K562 (cell line): Measurements from ENCODE around the gene PTPRG. TPM values are rescaled to one million over a fixed set of nuclear protein-coding genes. Genes with fewer than 3 reads are reported as not detected.

Experiments
- ATAC-seq: fragments of 200-7000 bp; cut with Tn5 transposase; 3 replicates; pipeline ENCODE4 v1.9.1; 2020; ENCODE audit warnings: moderate library complexity
- BruUV-seq: library from RNA; stranded (reverse); fragments of 400-500 nt; replicated peaks from 2 replicates; lab custom pipeline; 2021; lab: Mats Ljungman, UMichigan
- CTCF ChIA-PET: fragments of 300-600 bp; formaldehyde crosslinking; extraction: SDS; loops from one replicate; lab custom pipeline; 2021; ENCODE audit warnings: low intra/inter-chr PET ratio; lab: Yijun Ruan, JAX
- POLR2A ChIA-PET: fragments of 300-600, 350-650 bp; sonication (Branson Sonifier 250); formaldehyde crosslinking; extraction: SDS; loops from one replicate; lab custom pipeline; 2021; ENCODE audit warnings: antibody characterized with exemption, inconsistent platforms; lab: Yijun Ruan, JAX
- DNase-seq, 4 experiments: peaks; one replicate each; pipeline versions ENCODE4 v3.0.0 to v3.0.0-alpha.2; 2011 to 2018; ENCODE audit warnings: low spot score in 3 of 4, mixed read lengths in 3 of 4; ENCODE audit errors: extremely low read depth in 1 of 4
- FAIRE-seq: peaks from 2 replicates; lab custom pipeline; 2011; peaks lifted over from hg19 to GRCh38; lab: Jason Lieb, UNC
- H2AFZ ChIP-seq: 2 replicates; pipeline ENCODE4 v1.6.0; 2011; ENCODE audit warnings: low read depth, low read length, control low read depth, inconsistent platforms
- H3K27ac ChIP-seq: fragments of 200-600 bp; 3 replicates; pipeline ENCODE4 v1.8.0; 2011; ENCODE audit warnings: low read depth, mild to moderate bottlenecking, control low read depth, inconsistent platforms, low read length, moderate library complexity, mixed read lengths; ENCODE audit errors: extremely low read depth
- H3K27me3 ChIP-seq, 2 experiments: fragments of 300-600 bp in 1 of 2; 2 replicates in 1 of 2; 3 replicates in 1 of 2; pipeline versions ENCODE4 v1.6.0 to v1.8.0; 2011; ENCODE audit warnings: inconsistent platforms in 2 of 2, low read length in 2 of 2, mild to moderate bottlenecking in 1 of 2, mixed read lengths in 1 of 2, moderate library complexity in 1 of 2; ENCODE audit not compliant: control insufficient read depth in 2 of 2, insufficient read depth in 2 of 2
- H3K36me3 ChIP-seq: fragments of 300-600 bp; 3 replicates; pipeline ENCODE4 v1.8.0; 2011; ENCODE audit warnings: mild to moderate bottlenecking, low read length, inconsistent platforms; ENCODE audit not compliant: control insufficient read depth, insufficient read depth
- H3K4me1 ChIP-seq, 2 experiments: fragments of 200-600 bp in 1 of 2; replicated peaks in 1 of 2; 2 replicates in 1 of 2; 3 replicates in 1 of 2; pipeline versions ENCODE4 v1.5.1 to v1.8.0; 2011; ENCODE audit warnings: inconsistent platforms in 2 of 2, low read length in 2 of 2, mild to moderate bottlenecking in 1 of 2, mixed read lengths in 1 of 2, moderate library complexity in 1 of 2; ENCODE audit not compliant: control insufficient read depth in 2 of 2, insufficient read depth in 2 of 2
- H3K4me2 ChIP-seq: 2 replicates; pipeline ENCODE4 v1.6.1; 2011; ENCODE audit warnings: low read length, control low read depth, inconsistent platforms, mixed read lengths; ENCODE audit not compliant: insufficient read depth
- H3K4me3 ChIP-seq: fragments of 200-600 bp; sonication (generic), shearing (Covaris generic); 2 replicates; pipeline ENCODE4 v1.5.1; 2016; ENCODE audit warnings: control low read depth, inconsistent platforms
- H3K79me2 ChIP-seq: fragments of 200-600 bp; 3 replicates; pipeline ENCODE4 v1.8.0; 2011; ENCODE audit warnings: low read length, inconsistent platforms; ENCODE audit not compliant: control insufficient read depth, insufficient read depth
- H3K9ac ChIP-seq, 2 experiments: 2 replicates each; pipeline versions ENCODE4 v1.6.0 to v1.6.1; 2011; ENCODE audit warnings: low read depth in 2 of 2, low read length in 2 of 2, control low read depth in 1 of 2, inconsistent platforms in 1 of 2, mild to moderate bottlenecking in 1 of 2, mixed read lengths in 1 of 2; ENCODE audit not compliant: insufficient read depth in 1 of 2
- H3K9me1 ChIP-seq: one replicate; pipeline ENCODE4 v1.6.0; 2011; ENCODE audit warnings: inconsistent platforms, mild to moderate bottlenecking, low read length, moderate library complexity; ENCODE audit not compliant: control insufficient read depth, insufficient read depth
- H3K9me3 ChIP-seq: replicated peaks from 2 replicates; pipeline ENCODE4 v1.5.1; 2011; ENCODE audit warnings: low read depth, low read length, inconsistent platforms; ENCODE audit not compliant: control insufficient read depth, insufficient read depth
- H4K20me1 ChIP-seq: replicated peaks from 2 replicates; pipeline ENCODE4 v1.6.1; 2011; ENCODE audit warnings: low read length, inconsistent platforms, mixed read lengths; ENCODE audit not compliant: control insufficient read depth, insufficient read depth
- ATF1 ChIP-seq, 2 experiments: fragments of 450-650 bp in 1 of 2; IDR thresholded peaks; 2 replicates each; pipeline ENCODE4 v1.6.1; 2016; ENCODE audit warnings: missing compliant biosample characterization in 1 of 2, missing genetic modification characterization in 1 of 2
- EP400 ChIP-seq: fragments of 450-650 bp; IDR thresholded peaks from 2 replicates; pipeline ENCODE4 v1.6.1; 2017; ENCODE audit warnings: antibody characterized with exemption, mild to moderate bottlenecking, moderate library complexity
- HDAC6 ChIP-seq: IDR thresholded peaks from 2 replicates; pipeline ENCODE4 v1.6.1; 2012; ENCODE audit warnings: low read depth, mild to moderate bottlenecking, control low read depth, inconsistent platforms, low read length, moderate library complexity
- HES1 ChIP-seq: fragments of 450-650 bp; IDR thresholded peaks from 2 replicates; pipeline ENCODE4 v1.6.1; 2016; ENCODE audit warnings: low read depth, mild to moderate bottlenecking, moderate library complexity
- RBM14 ChIP-seq: fragments of 200-400 bp; formaldehyde crosslinking; IDR thresholded peaks from 2 replicates; pipeline ENCODE4 v1.6.1; 2018; ENCODE audit warnings: low read depth, mild to moderate bottlenecking, low read length, moderate library complexity, borderline replicate concordance; ENCODE audit not compliant: insufficient read depth
- RBM15 ChIP-seq: fragments of 200-400 bp; formaldehyde crosslinking; IDR thresholded peaks from 2 replicates; pipeline ENCODE4 v1.6.1; 2018; ENCODE audit warnings: mild to moderate bottlenecking, low read length, moderate library complexity; ENCODE audit not compliant: insufficient read depth
- TRIM24 ChIP-seq, 2 experiments: fragments of 450-650 bp; IDR thresholded peaks; 2 replicates each; pipeline ENCODE4 v1.6.1; 2016
- TRIM25 ChIP-seq: fragments of 450-650 bp; IDR thresholded peaks from 2 replicates; pipeline ENCODE4 v1.7.0; 2016; ENCODE audit warnings: borderline replicate concordance
- WGBS: fragments of 100-300 bp; shearing (Covaris generic); methylation state at CpG from one replicate; pipeline ENCODE4 v1.1.6; 2016; ENCODE audit warnings: low coverage, mixed read lengths; ENCODE audit not compliant: insufficient coverage; ENCODE audit errors: missing lambda C conversion rate; 5-methylcytosine and 5-hydroxymethylcytosine counted together
- in situ Hi-C: fragments of 300-500 bp; cut with MboI; formaldehyde crosslinking; loops from 4 replicates; pipeline ENCODE4 v1.15.0; 2018; ENCODE audit warnings: inconsistent platforms, mixed read lengths
- intact Hi-C: fragments of 100-400 bp; cut with micrococcal nuclease; formaldehyde crosslinking; loops from 2 replicates; pipeline ENCODE4 v1.14.2; 2022
- polyA plus RNA-seq, 8 experiments: library from polyadenylated mRNA; depleted of rRNA in 4 of 8; stranded (reverse) in 5 of 8; unstranded in 3 of 8; fragments of >200 nt; fragmentation: Nextera tagmentation in 2 of 8; fragmentation: Illumina TruSeq in 1 of 8; extraction: Ambion mirVana in 2 of 8; extraction: Trizol in 1 of 8; gene quantifications; 2 replicates each; pipeline versions ENCODE4 v1.2.1 to v1.2.3, GENCODE V29; 2011 to 2014; ENCODE audit warnings: inconsistent platforms in 1 of 8, missing spikeins in 1 of 8
- total RNA-seq, 7 experiments: library from RNA; depleted of rRNA in 6 of 7; stranded (reverse); fragments of >200 nt in 6 of 7; fragmentation: Illumina TruSeq in 2 of 7; extraction: Trizol in 2 of 7; gene quantifications; 2 replicates each; pipeline versions ENCODE4 v1.2.1 to v1.2.3, GENCODE V29; 2011 to 2021; ENCODE audit warnings: low replicate concordance in 1 of 7
- TF ChIP-seq, protein P1 (sequence below): fragments of 200-800 bp; sonication (Bioruptor generic); IDR thresholded peaks from 2 replicates; pipeline ENCODE4 v1.6.1; 2016; ENCODE audit warnings: missing genetic modification characterization, missing compliant biosample characterization

Gene PTPRG
- total and polyA plus RNA-seq, 9 of the 15 experiments (the other 6 are each of a cell fraction or from before 2014, with no cell fraction given): 0.16 TPM; not detected in 8

- Histone ChIP-seq H3K27me3 (0 out of 5 replicates have a peak, but pooled peaks cover 0 to 7% of the 10 kb centered on the region in 2 experiments), H3K9ac (no peak overlapping the region), H3K79me2 (no peaks in the 10 kb centered on the region), H3K27ac (no peak overlapping the region), H3K4me1 (no peaks in the 10 kb centered on the region), H3K9me3 (no peaks in the 10 kb centered on the region), H3K36me3 (no peaks in the 10 kb centered on the region), H2AFZ (no peak overlapping the region), H3K9me1 (no peaks in the 10 kb centered on the region), H3K4me2 (no peak overlapping the region), H3K4me3 (no peak overlapping the region), H4K20me1 (no peaks in the 10 kb centered on the region)
- DNase-seq (no peak), FAIRE-seq (no peak), ATAC-seq (no peak)
- in situ Hi-C loops: no loop called here
- no TSS peak for BruUV-seq
- ChIA-PET POLR2A (no interaction called here), CTCF (no interaction called here)
- 0% methylated on average over 2 of the region's 2 CpGs for WGBS
- intact Hi-C loops: no loop called here
- TF ChIP-seq TRIM24 (IDR thresholded peaks at IDR 0.05): no peak
- TF ChIP-seq, protein P1, sequence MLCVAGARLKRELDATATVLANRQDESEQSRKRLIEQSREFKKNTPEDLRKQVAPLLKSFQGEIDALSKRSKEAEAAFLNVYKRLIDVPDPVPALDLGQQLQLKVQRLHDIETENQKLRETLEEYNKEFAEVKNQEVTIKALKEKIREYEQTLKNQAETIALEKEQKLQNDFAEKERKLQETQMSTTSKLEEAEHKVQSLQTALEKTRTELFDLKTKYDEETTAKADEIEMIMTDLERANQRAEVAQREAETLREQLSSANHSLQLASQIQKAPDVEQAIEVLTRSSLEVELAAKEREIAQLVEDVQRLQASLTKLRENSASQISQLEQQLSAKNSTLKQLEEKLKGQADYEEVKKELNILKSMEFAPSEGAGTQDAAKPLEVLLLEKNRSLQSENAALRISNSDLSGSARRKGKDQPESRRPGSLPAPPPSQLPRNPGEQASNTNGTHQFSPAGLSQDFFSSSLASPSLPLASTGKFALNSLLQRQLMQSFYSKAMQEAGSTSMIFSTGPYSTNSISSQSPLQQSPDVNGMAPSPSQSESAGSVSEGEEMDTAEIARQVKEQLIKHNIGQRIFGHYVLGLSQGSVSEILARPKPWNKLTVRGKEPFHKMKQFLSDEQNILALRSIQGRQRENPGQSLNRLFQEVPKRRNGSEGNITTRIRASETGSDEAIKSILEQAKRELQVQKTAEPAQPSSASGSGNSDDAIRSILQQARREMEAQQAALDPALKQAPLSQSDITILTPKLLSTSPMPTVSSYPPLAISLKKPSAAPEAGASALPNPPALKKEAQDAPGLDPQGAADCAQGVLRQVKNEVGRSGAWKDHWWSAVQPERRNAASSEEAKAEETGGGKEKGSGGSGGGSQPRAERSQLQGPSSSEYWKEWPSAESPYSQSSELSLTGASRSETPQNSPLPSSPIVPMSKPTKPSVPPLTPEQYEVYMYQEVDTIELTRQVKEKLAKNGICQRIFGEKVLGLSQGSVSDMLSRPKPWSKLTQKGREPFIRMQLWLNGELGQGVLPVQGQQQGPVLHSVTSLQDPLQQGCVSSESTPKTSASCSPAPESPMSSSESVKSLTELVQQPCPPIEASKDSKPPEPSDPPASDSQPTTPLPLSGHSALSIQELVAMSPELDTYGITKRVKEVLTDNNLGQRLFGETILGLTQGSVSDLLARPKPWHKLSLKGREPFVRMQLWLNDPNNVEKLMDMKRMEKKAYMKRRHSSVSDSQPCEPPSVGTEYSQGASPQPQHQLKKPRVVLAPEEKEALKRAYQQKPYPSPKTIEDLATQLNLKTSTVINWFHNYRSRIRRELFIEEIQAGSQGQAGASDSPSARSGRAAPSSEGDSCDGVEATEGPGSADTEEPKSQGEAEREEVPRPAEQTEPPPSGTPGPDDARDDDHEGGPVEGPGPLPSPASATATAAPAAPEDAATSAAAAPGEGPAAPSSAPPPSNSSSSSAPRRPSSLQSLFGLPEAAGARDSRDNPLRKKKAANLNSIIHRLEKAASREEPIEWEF (CRISPR knock-in tag): no peak
- TF ChIP-seq ATF1 (CRISPR knock-in tag; IDR thresholded peaks at IDR 0.05): no peak
- no peak for TF ChIP-seq ATF1 (tag; IDR thresholded peaks at IDR 0.05)
- TF ChIP-seq HDAC6: no peak
- no peak for TF ChIP-seq HES1
- no peak for TF ChIP-seq EP400
- TF ChIP-seq RBM15: no peak
- no peak for TF ChIP-seq RBM14
- TF ChIP-seq TRIM25: no peak
These were observed 125.8 kb downstream of the PTPRG start for GRCh38 chr3:61687206-61687605.
